SH-SY5Y (cell line): ENCODE results near the gene LRRC27.

Source experiments
- GATA2 ChIP-seq: IDR thresholded peaks from 2 replicates; pipeline ENCODE4 v1.6.1; 2011; ENCODE audit warnings: mild to moderate bottlenecking, low read depth, low read length
- GATA3 ChIP-seq: IDR thresholded peaks from 2 replicates; pipeline ENCODE4 v1.6.1; 2011; ENCODE audit warnings: low read depth, mild to moderate bottlenecking, low read length, moderate library complexity

- TF ChIP-seq GATA3 (no peak), GATA2 (no peak)
Measured at GRCh38 chr10:132339276-132339675, 7.3 kb downstream of the LRRC27 start.
